Bronchial epithelial cell (primary cell): ENCODE data around the gene LDLRAD1. TPM values are rescaled to one million over a fixed set of nuclear protein-coding genes. Genes with fewer than 3 reads are reported as not detected.
"Not testable (repeated sequence)": the region's sequence is repeated elsewhere in the genome, so short reads cannot be mapped to it uniquely, and the experiment has no call there.

Experiments
- DNase-seq: peaks from one replicate; pipeline ENCODE4 v3.0.0-alpha.2; 2010; ENCODE audit warnings: low read depth
- FAIRE-seq: peaks from 2 replicates; lab custom pipeline; 2011; peaks lifted over from hg19 to GRCh38; lab: Jason Lieb, UNC
- H3K27me3 ChIP-seq: 2 replicates; pipeline ENCODE4 v1.5.1; 2011; ENCODE audit warnings: low read length; ENCODE audit not compliant: control insufficient read depth, insufficient read depth
- H3K36me3 ChIP-seq: 2 replicates; pipeline ENCODE4 v1.5.1; 2011; ENCODE audit warnings: low read length; ENCODE audit not compliant: control insufficient read depth, insufficient read depth
- H3K4me3 ChIP-seq: 2 replicates; pipeline ENCODE4 v1.5.1; 2011; ENCODE audit warnings: mild to moderate bottlenecking, low read depth, low read length, control low read depth
- CTCF ChIP-seq: IDR thresholded peaks from 2 replicates; pipeline ENCODE4 v1.5.1; 2011; ENCODE audit warnings: mild to moderate bottlenecking, moderate library complexity, low read length, control low read depth, inconsistent platforms; ENCODE audit not compliant: insufficient read depth, severe bottlenecking
- total RNA-seq: library from RNA; depleted of rRNA; stranded (reverse); fragments of >200 nt; gene quantifications from 2 replicates; pipeline ENCODE4 v1.2.1, GENCODE V29; 2014

The LDLRAD1 gene
- total RNA-seq, 1 donor from 2014 or later, result 0.26 TPM

DNA sequence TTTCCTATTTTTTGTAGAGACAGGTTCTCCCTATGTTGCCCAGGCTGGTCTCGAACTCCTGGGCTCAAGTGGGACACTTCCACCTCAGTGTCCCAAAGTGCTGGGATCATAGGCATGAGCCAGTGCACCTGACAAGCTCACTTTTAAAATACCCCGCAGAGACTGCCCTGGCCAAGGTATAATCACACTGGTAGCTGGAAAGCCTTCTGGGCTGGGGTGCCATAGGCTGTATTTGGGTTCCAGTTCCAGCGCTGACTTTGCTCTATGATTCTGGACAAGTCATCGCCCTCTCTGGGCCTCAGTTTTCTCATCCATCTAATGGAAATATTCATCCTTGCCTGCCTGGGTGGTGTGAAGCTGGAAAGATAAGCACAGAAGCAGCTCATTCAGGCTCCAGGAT lies 10.4 kb downstream of the LDLRAD1 start:
- no peak for TF ChIP-seq CTCF

DNA sequence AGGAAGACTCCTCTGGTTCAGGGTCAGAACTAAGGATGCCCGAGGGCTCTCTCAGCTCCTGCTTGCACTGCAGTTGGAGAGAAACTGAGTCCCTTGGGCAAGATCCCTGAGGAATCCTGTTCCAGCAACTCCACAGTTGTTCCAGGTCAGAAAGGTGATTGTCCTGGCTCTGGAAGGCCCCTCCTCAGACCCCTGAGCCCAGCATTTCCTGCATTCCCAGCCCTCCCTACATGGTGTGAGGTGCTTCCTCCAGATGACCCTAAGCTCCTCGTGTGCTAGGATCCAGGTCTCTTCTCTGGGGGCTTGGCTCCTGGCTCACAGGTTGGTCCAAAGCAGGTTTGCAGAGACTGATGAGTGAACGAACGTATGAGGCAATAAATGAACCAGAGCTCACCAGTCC lies 11.5 kb downstream of the LDLRAD1 start:
- FAIRE-seq, result no peak
- H3K4me3 ChIP-seq, result no peak overlapping the region
- no peaks in the 10 kb centered on the region for H3K36me3 ChIP-seq
- TF ChIP-seq CTCF, result no peak
- H3K27me3 ChIP-seq, result peaks cover 11% of the 10 kb centered on the region
- DNase-seq, result no peak

More for the DNA sequence above, 10.4 kb downstream of the LDLRAD1 start:
- no peaks in the 10 kb centered on the region for H3K36me3 ChIP-seq
- no peak for DNase-seq
- H3K27me3 ChIP-seq, result peaks cover 11% of the 10 kb centered on the region
- no peak for FAIRE-seq
- H3K4me3 ChIP-seq, result no peak overlapping the region

- Histone ChIP-seq H3K36me3 (no peaks in the 10 kb centered on the region), H3K4me3 (no peak overlapping the region), H3K27me3 (peaks cover 10% of the 10 kb centered on the region)
- no peak for TF ChIP-seq CTCF
- DNase-seq (no peak), FAIRE-seq (no peak)
These were observed 13.4 kb downstream of the LDLRAD1 start for GRCh38 chr1:54004481-54005049.

GRCh38 chr1:54003750-54004480 lies 14.1 kb downstream of the LDLRAD1 start:
- DNase-seq, H3K36me3 ChIP-seq, H3K27me3 ChIP-seq, FAIRE-seq, H3K4me3 ChIP-seq: not testable (repeated sequence)

GRCh38 chr1:54003249-54003646 lies 14.7 kb downstream of the LDLRAD1 start:
- Histone ChIP-seq H3K36me3 (no peaks in the 10 kb centered on the region), H3K27me3 (peaks cover 5% of the 10 kb centered on the region), H3K4me3 (no peak overlapping the region)
- peak; percentile 50 for DNase-seq
- peak; percentile 47 for FAIRE-seq
- no peak for TF ChIP-seq CTCF

- no peak for FAIRE-seq
- Histone ChIP-seq H3K27me3 (no peaks in the 10 kb centered on the region), H3K36me3 (no peaks in the 10 kb centered on the region), H3K4me3 (no peak overlapping the region)
- no peak for DNase-seq
- TF ChIP-seq CTCF, result no peak
These were observed 15.3 kb downstream of the LDLRAD1 start for GRCh38 chr1:54002544-54003248.
